HS-5 (cell line): ENCODE results near the gene LSP1.

ENCODE experiments used
- DNase-seq: peaks from one replicate; pipeline ENCODE4 v3.0.0-alpha.2; 2012; ENCODE audit warnings: low read depth

The LSP1 gene

GRCh38 chr11:1825039-1825740, 27.7 kb upstream of the LSP1 start:
- no peak for DNase-seq

GRCh38 chr11:1825785-1826451, 27.0 kb upstream of the LSP1 start:
- DNase-seq: no peak

GRCh38 chr11:1826552-1827094, 26.3 kb upstream of the LSP1 start:
- no peak for DNase-seq

DNA sequence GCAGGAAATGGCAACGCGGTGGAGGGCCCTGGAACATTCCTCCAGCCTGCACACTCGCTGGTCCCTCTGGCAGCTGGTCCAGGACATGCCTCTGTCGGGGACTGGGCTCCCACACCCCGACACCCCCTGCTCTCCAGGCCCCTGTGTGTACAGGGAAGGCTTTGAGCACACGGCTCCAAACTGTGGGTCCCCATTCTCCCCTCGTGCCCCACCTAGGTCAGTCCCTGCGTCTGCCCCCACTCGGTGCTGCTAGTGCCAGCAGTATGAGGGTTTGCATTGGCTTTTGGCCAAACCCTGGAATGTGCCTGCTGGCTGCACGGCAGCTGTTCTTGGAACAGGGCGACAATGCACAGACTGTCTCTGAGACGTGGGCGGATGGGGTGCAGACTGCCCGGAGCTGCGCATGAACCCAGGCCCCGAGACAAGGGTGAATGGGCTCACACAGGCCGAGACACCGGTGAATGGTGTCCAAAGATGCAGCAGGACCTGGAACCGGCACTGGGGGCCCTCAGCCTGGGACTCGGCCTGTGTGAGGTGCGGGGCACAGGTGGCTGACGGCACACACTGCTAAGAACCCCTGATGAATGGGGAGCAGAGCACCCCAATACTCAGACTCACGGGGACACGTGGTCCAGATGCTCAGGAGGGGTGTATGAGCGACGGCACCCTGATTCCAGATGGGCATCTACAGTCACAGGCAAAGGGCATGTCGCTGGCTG, 25.6 kb upstream of the LSP1 start:
- DNase-seq: no peak

- no peak for DNase-seq
Observed at GRCh38 chr11:1827931-1828330, 25.0 kb upstream of the LSP1 start.

- no peak for DNase-seq
Observed at GRCh38 chr11:1828542-1828941, 24.3 kb upstream of the LSP1 start.

- DNase-seq: peak; percentile 8
Observed at GRCh38 chr11:1829039-1829820, 23.7 kb upstream of the LSP1 start.

DNA sequence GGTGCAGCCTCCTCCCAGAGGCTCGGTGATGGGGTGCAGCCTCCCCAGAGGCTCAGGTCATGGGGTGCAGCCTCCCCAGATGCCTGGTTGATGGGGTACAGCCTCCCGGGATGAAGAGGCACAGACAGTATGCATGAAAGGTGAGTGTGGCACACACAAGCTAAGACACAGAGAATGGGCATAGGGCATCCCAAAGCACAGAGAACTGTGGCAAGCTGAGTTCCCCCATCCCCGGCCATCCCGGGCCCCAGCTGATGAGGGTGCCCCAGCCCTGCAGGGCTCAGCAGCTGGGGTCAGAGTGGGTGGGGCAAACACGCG, 22.9 kb upstream of the LSP1 start:
- no peak for DNase-seq

DNA sequence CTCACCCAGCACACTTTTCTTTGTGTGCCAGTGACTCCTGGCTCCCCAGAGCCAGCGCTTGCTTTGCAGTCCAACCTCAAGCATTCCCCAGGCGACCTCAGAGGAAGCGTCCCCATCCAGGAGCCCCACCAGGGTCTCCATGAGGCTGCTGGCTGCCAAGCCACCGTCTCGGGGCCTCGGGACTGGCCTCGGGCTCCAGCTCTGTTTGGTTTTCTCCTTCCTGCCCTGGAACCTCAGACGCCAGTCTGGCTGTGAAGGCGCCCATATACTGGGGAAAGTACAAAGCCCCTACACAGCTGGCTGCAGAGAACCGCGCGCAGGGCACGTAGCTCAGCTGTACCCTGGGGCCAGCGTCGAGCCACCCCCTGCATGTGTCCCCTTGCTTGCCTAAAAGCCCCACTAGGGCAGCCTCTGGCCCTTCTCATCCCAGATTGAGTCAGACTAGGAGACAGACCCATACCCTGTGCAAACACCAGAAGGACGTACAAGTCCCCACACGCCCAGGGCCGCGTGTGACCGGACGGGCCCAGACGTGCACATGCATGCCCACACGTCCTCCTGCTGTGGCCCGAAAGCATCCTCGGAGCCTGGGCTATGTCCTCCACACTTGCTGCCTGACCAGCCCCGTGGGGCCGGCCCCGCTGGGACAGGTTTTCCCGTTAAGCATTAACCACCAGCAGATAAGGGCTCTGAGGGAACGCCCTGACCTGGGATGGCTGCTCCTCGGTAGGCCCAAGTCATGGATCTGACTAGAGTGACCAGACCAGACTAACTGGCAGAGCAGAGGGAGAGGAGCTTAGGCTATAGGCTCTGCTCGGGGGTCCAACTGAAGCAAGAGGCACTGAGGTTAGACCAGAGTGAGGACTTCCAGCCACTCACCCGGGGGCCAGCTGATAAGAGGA, 22.3 kb upstream of the LSP1 start:
- DNase-seq: no peak

DNA sequence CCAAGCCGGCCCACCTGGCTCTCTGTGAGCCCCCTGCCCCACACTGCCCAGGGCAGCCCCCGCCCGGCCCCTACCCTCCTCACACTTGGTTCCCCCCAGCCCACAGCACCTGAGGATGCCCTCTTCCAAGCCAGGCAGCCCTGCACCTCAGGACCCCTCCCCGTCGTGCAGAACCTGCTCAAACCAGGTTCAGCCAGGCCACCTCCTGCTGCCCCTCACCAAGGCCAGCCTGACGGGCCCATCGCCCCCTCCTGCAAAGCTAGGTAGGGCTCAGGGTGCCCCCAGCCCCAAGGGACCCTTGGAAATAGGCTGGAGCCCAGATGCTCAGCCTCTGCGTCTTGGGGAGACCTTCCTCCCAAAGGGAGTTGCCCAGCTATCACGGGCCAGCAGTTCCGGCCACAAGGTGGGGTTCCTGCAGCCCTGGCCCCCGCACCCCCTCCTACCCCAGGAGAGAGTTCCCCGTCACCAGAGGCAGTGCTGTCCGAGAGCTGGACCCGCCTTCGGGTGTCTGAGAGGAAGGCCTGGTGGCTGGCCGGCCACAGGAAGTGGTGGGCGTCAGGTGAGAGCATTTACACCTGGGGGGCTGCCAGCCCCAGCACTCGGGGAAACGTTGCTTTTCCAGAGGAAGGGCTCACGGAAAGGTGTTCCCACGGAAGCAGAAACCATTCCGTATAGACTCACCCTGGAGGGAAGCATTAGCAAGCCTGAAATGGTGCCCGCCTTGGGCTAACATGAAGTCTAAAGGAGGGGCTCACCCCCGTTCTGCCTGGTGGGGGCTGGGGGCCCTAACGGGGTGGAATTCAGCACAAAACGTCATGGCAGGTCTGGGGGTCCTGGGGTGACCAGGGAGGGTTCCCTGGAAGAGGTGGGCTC, 21.3 kb upstream of the LSP1 start:
- no peak for DNase-seq

GRCh38 chr11:1832211-1832919, 20.5 kb upstream of the LSP1 start:
- no peak for DNase-seq

DNA sequence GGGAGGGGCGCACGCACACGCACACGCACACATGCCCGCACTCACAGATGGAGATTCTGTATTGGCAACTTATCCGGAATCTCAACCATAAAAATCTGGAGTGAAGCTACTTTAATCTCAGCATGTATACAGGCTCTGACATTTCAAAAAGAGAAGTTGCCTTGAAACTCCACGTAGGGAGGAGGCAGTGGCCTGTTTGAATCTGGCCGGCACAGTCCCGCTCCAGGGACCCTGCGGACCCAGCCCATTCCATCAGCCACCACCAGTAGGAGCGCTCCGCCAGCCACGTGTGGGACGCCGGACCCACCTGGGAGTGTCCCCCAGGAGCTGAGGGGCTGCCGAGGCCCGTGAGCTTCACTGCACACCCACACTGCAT, 20.0 kb upstream of the LSP1 start:
- DNase-seq: no peak

DNA sequence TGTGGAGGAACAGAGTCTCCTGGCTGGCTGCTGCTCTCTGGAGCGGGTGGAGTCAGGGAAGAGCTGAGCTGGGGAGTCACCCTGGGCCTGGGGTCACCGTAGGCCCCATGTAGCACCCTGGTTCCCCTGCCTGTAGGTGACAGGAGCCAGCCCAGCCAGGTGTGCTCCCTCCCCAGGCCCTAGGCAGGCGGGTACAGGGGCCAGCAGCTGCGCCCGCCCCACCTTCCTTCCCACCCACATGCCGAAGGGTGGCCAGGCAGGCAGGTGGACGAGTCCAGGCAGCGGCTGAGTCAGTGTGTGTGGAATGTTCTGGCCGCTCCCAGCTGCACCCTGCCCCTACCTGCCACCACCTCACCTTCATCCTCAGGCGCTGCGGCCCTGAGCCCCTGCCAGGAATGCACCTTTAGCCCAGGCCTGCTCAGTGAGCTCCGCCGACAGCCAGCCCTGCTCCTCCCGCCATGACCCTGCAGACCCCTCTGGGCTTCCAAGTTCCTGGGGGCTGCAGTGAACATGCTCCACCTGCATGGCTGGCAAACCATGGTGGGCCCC, 18.7 kb upstream of the LSP1 start:
- DNase-seq: no peak

GRCh38 chr11:1834779-1835670, 17.9 kb upstream of the LSP1 start, which contains the start of gene SYT8:
Gene SYT8 (plus strand): TSS chr11:1834990. CDS start chr11:1835106, 116 bp downstream.
- no peak for DNase-seq

DNA sequence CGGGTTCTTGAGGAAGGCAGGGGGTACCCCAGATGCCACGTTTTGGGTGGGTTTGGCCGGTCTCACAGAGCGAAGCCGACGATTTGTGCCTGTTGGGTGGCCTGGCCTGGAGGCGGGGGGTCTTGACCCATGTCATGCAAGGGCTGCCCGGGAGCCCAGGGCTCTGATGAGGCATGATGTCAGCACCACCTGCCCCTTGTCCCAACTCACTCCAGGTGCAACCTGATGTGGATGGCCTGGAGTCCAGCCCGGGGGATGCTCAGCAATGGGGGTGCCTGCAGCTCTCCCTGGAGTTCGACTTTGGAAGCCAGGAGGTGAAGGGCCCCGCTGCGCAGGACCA, 17.2 kb upstream of the LSP1 start:
- no peak for DNase-seq

GRCh38 chr11:1836011-1836945, 16.6 kb upstream of the LSP1 start:
- DNase-seq: no peak
